PC-9 (cell line): ENCODE measurements around the gene E4F1.

ENCODE experiments used
- CTCF ChIP-seq: fragments of 200-600 bp; sonication (generic); conservative IDR thresholded peaks from 2 replicates; pipeline ENCODE4 v1.6.1; 2017; ENCODE audit warnings: mixed run types, antibody characterized with exemption, mild to moderate bottlenecking, moderate library complexity
- EZH2 ChIP-seq: fragments of 200-600 bp; sonication (generic); IDR thresholded peaks from 2 replicates; pipeline ENCODE4 v1.8.0; 2017; ENCODE audit warnings: antibody characterized with exemption, low read depth

- TF ChIP-seq CTCF, result no peak
- no peak for TF ChIP-seq EZH2
These were observed 27.4 kb downstream of the E4F1 start for GRCh38 chr16:2250652-2251295.
